ENCODE measurements around the gene DNMT3A.

The DNMT3A gene

GRCh38 chr2:25314514-25315315, 27.0 kb downstream of the DNMT3A start:
- H3K9me3 Mint-ChIP-seq (ENCODE audit: low read depth) = no peaks in the 10 kb centered on the region
- H3K4me3 Mint-ChIP-seq = peak overlapping the region; percentile 87
- H3K36me3 Mint-ChIP-seq = peaks cover 7% of the 10 kb centered on the region
- peaks cover 59% of the 10 kb centered on the region for H3K4me1 Mint-ChIP-seq (ENCODE audit: low read depth)
- no peaks in the 10 kb centered on the region for H3K27me3 Mint-ChIP-seq
- H3K27ac Mint-ChIP-seq = peak overlapping the region; percentile 94

DNA sequence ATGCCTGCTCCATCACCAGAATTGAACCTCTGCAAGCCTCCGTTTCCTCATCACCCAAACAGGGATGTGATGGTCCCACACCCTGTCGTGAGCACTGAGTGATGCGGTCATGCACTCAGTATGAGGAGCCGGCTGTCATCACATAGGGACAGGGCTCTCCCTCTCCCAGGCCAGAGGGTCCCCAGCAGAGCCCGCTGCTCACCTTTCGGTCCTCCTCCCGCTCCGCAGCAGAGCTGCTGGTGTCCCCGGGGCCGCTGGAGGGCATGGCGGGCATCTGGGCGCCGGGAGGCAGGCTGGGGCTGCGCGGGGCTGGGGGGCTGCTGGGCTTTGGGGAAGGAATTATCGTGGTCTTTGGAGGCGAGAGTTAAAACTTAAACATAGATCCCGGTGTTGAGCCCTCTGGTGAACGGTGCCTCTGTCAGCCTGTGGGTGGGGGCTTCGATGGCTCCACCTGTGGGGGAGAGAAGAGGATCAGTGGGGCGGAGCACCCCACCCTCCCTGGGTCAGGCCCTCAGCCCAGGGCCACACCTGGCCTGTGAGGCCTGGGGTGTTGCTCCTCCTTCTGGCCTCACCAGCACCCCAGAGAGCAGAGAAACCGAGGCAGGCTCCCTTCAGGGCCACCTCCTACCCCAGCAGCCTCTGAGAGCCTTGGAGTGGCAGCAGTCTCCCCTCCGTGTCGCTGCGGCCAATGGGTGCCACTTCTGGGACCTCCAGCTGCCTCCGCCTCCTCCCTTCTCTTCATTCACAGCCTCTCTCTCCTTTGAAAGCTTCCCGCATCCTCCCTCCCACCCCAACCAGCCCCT, 27.8 kb downstream of the DNMT3A start:
- H3K36me3 Mint-ChIP-seq = peaks cover 7% of the 10 kb centered on the region
- no peaks in the 10 kb centered on the region for H3K9me3 Mint-ChIP-seq (ENCODE audit: low read depth)
- H3K4me3 Mint-ChIP-seq = peak overlapping the region; percentile 87
- H3K27me3 Mint-ChIP-seq = no peaks in the 10 kb centered on the region
- peaks cover 64% of the 10 kb centered on the region for H3K4me1 Mint-ChIP-seq (ENCODE audit: low read depth)
- peak overlapping the region; percentile 94 for H3K27ac Mint-ChIP-seq

DNA sequence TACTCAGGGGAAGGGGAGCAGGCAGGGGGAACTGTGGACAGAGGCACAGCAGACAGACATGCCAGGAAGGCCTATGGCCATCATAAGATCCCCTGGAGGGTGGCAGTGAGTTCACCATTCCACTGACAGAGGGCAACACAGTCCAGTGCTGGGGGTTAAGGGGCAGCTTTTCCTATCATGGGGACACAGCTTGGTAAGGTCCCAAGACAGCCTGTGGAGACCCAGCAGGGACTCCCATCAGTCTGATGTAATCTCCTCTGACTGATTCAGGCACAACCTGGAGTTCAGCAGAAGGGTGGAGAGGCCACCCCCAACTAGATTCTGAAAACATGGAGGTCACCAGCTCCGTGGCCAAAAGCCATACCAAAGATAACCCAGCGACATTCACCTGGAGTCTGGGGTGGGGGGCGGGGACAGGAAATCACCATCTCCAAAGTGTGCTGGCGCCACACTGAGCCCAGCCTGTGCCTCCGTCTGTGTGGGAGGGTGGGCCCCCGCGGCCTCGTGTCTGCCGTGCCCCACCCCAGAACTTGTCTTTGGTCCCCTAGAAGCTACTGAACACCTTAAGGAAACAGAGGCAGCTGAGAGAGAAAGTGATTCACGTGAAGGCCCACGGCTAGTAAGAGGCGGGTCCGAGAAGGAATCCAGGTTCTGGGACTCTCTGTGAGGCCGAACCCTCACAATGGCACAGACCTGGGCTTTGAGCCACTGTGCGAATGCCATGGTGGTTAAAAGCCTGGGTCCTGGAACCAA, 28.6 kb downstream of the DNMT3A start:
- peak overlapping the region; percentile 94 for H3K27ac Mint-ChIP-seq
- peaks cover 72% of the 10 kb centered on the region for H3K4me1 Mint-ChIP-seq (ENCODE audit: low read depth)
- peak overlapping the region; percentile 87 for H3K4me3 Mint-ChIP-seq
- no peaks in the 10 kb centered on the region for H3K27me3 Mint-ChIP-seq
- H3K36me3 Mint-ChIP-seq = peaks cover 7% of the 10 kb centered on the region
- no peaks in the 10 kb centered on the region for H3K9me3 Mint-ChIP-seq (ENCODE audit: low read depth)

- H3K4me3 Mint-ChIP-seq = peak overlapping the region; percentile 87
- H3K27ac Mint-ChIP-seq = peak overlapping the region; percentile 94
- peaks cover 73% of the 10 kb centered on the region for H3K4me1 Mint-ChIP-seq (ENCODE audit: low read depth)
- no peaks in the 10 kb centered on the region for H3K27me3 Mint-ChIP-seq
- peaks cover 5% of the 10 kb centered on the region for H3K36me3 Mint-ChIP-seq
- no peaks in the 10 kb centered on the region for H3K9me3 Mint-ChIP-seq (ENCODE audit: low read depth)
Observed at GRCh38 chr2:25311865-25312575, 29.7 kb downstream of the DNMT3A start.

- Mint-ChIP-seq H3K9me3 (ENCODE audit: low read depth) (no peaks in the 10 kb centered on the region), H3K4me3 (peak overlapping the region; percentile 60), H3K4me1 (ENCODE audit: low read depth) (peaks cover 73% of the 10 kb centered on the region), H3K27me3 (no peaks in the 10 kb centered on the region), H3K36me3 (peaks cover 4% of the 10 kb centered on the region), H3K27ac (peak overlapping the region; percentile 75)
Observed at GRCh38 chr2:25310965-25311864, 30.5 kb downstream of the DNMT3A start.

- H3K4me3 Mint-ChIP-seq = peak overlapping the region; percentile 20
- peaks cover 73% of the 10 kb centered on the region for H3K4me1 Mint-ChIP-seq (ENCODE audit: low read depth)
- peak overlapping the region; percentile 75 for H3K27ac Mint-ChIP-seq
- H3K27me3 Mint-ChIP-seq = no peaks in the 10 kb centered on the region
- H3K36me3 Mint-ChIP-seq = peaks cover 5% of the 10 kb centered on the region
- no peaks in the 10 kb centered on the region for H3K9me3 Mint-ChIP-seq (ENCODE audit: low read depth)
Observed at GRCh38 chr2:25310709-25310964, 31.1 kb downstream of the DNMT3A start.

DNA sequence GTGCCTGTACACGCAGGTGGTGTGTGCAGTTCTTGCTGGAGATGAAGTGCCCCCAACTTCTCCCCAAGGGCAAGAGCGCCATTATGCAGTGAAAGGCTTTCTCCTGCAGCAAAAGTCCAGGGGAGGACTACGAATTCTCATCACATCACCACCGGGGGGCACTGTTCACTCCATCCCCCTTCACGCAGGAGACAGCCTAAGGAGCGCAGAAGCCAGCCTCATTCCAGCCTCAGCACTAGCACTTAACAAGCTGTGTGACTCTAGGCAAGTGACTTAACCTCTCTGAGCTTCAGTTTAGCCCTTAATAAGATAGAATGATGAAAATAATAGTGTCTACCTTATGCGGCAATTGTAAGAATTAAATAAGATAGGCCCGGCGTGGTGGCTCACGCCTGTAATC, 32.3 kb downstream of the DNMT3A start:
- Mint-ChIP-seq H3K4me3 (peak overlapping the region; percentile 51), H3K4me1 (ENCODE audit: low read depth) (peaks cover 76% of the 10 kb centered on the region), H3K9me3 (ENCODE audit: low read depth) (no peaks in the 10 kb centered on the region), H3K27ac (peak overlapping the region; percentile 75), H3K36me3 (peaks cover 5% of the 10 kb centered on the region), H3K27me3 (no peaks in the 10 kb centered on the region)

DNA sequence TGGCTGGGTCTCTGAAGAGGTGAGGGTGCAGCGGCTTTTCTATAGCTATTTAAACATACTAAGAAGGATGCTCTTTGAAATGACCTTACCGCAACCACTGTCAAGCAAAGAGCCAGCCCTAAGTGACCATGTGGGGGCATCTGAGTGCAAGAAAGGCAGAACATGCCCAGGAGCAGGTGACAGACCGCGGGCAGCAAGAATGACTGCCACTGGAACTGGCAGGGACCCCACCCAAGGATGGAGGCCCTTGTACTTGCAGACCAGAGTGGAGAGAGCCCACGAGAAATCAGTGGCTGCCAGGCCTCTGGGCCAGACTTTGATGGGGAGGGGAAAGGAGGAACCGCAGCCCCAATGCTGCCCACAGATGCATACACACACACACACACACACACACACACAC, 33.1 kb downstream of the DNMT3A start:
- H3K27ac Mint-ChIP-seq = peak overlapping the region; percentile 74
- no peaks in the 10 kb centered on the region for H3K9me3 Mint-ChIP-seq (ENCODE audit: low read depth)
- H3K4me1 Mint-ChIP-seq (ENCODE audit: low read depth) = peaks cover 84% of the 10 kb centered on the region
- peaks cover 5% of the 10 kb centered on the region for H3K36me3 Mint-ChIP-seq
- peak overlapping the region; percentile 23 for H3K4me3 Mint-ChIP-seq
- no peaks in the 10 kb centered on the region for H3K27me3 Mint-ChIP-seq

DNA sequence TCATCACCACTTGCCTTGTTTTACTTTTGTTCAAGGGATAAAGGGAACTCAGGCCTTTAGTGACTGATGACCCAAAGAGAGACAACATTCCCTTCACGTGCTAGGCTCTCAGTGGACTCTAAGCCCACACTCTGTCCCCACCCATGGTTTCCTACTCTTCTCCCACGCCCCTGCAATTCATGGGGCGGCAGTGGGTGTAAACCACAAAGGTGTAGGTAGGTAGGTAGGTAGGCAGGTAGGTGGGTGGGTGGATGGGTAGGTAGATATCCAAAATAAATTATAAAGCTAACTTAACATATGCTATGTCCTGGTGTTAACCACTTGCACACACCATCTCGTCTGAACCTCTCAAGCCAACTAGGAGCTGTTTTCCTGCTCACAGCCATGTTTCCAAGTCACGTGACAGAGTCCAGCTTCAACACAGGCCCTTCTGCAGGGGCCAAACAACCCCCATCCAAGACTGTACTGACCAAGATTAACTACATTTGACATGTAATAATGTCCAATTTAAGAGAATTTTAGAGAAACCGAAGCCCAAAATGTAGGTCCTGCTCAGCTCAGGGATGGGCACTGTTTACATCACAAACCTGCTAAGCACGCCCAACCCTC, 33.7 kb downstream of the DNMT3A start:
- no peak overlapping the region for H3K4me3 Mint-ChIP-seq
- peaks cover 82% of the 10 kb centered on the region for H3K4me1 Mint-ChIP-seq (ENCODE audit: low read depth)
- H3K9me3 Mint-ChIP-seq (ENCODE audit: low read depth) = no peaks in the 10 kb centered on the region
- H3K27me3 Mint-ChIP-seq = no peaks in the 10 kb centered on the region
- H3K27ac Mint-ChIP-seq = peak overlapping the region; percentile 74
- peaks cover 5% of the 10 kb centered on the region for H3K36me3 Mint-ChIP-seq

GRCh38 chr2:25306777-25307368, 34.9 kb downstream of the DNMT3A start:
- Mint-ChIP-seq H3K27ac (peak overlapping the region; percentile 46), H3K4me3 (peak overlapping the region; percentile 35), H3K4me1 (ENCODE audit: low read depth) (peaks cover 85% of the 10 kb centered on the region), H3K9me3 (ENCODE audit: low read depth) (no peaks in the 10 kb centered on the region), H3K27me3 (no peaks in the 10 kb centered on the region), H3K36me3 (peaks cover 9% of the 10 kb centered on the region)

GRCh38 chr2:25305775-25306174, 36.0 kb downstream of the DNMT3A start:
- no peaks in the 10 kb centered on the region for H3K27me3 Mint-ChIP-seq
- H3K4me1 Mint-ChIP-seq (ENCODE audit: low read depth) = peaks cover 88% of the 10 kb centered on the region
- H3K36me3 Mint-ChIP-seq = peaks cover 9% of the 10 kb centered on the region
- no peak overlapping the region for H3K4me3 Mint-ChIP-seq
- peak overlapping the region; percentile 74 for H3K27ac Mint-ChIP-seq
- H3K9me3 Mint-ChIP-seq (ENCODE audit: low read depth) = no peaks in the 10 kb centered on the region

DNA sequence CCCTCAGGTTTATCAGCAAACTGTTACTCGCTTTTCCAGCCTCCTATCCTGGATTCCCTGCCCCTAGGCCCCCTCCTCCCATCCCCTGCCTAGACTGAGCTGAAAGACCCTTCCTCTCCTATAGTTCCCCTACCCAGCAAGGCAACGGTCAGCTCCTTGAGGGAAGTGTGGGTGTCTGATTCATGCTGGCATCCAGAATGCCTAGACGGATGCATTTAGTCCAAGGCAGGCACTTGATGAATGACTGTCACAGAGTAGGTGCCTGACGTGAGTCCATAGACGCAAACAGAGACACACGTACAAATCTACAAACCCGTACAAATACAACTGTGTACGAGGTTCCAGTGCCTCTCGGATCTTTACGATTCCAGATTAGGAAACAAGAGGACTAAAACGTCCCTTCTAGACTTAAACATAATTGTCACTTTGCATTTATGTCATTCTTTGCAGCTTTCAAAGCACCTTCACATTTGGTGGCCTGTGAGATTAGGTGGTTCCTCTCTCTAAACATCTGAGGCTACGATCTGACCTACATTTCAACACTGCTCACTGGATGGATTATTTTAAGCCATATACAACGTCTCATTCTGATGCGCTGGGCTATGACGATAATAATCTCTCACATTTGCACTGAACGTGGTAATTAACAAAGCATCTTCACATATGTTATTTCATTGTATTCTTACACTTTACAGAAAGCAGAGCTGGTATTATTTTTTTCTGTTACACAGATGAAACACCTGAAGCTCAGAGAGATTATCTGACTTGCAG, 36.7 kb downstream of the DNMT3A start:
- Mint-ChIP-seq H3K36me3 (peaks cover 9% of the 10 kb centered on the region), H3K27me3 (no peaks in the 10 kb centered on the region), H3K4me1 (ENCODE audit: low read depth) (peaks cover 83% of the 10 kb centered on the region), H3K27ac (peak overlapping the region; percentile 74), H3K4me3 (peak overlapping the region; percentile 50), H3K9me3 (ENCODE audit: low read depth) (no peaks in the 10 kb centered on the region)

DNA sequence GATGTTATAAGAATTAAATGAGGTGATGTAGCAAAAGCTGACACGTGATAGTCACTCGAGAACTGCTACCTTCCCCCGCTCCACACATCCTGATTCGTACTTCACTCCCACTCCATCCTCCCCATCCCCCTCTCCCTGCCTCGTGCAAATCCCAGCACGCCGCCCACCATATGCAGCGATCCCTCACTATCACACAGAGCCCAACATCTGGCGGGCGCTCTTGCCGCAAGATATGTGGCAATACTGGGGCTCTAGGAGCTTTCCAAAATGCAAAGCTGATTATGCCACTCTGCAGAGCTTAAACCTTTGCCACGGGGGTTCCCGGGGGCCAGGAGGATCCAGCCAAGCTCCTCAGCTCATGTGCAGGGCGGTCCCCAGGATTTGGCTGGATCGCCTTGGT, 37.4 kb downstream of the DNMT3A start:
- no peaks in the 10 kb centered on the region for H3K9me3 Mint-ChIP-seq (ENCODE audit: low read depth)
- peaks cover 77% of the 10 kb centered on the region for H3K4me1 Mint-ChIP-seq (ENCODE audit: low read depth)
- H3K27me3 Mint-ChIP-seq = no peaks in the 10 kb centered on the region
- H3K36me3 Mint-ChIP-seq = peaks cover 9% of the 10 kb centered on the region
- no peak overlapping the region for H3K4me3 Mint-ChIP-seq
- H3K27ac Mint-ChIP-seq = peak overlapping the region; percentile 34

All from activated naive CD8-positive, alpha-beta T cell (primary cell).